HG02571 (cell line): Measurements from ENCODE around the gene CCDC183.
"Not testable (repeated sequence)": the region's sequence is repeated elsewhere in the genome, so short reads cannot be mapped to it uniquely, and the experiment has no call there.

Source experiments
- ATAC-seq: cut with Tn5 transposase; IDR thresholded peaks from one replicate; pipeline ENCODE4 v1.9.1; 2021; ENCODE audit warnings: mild to moderate bottlenecking, moderate library complexity; ENCODE audit not compliant: unreplicated experiment

CCDC183 gene

DNA sequence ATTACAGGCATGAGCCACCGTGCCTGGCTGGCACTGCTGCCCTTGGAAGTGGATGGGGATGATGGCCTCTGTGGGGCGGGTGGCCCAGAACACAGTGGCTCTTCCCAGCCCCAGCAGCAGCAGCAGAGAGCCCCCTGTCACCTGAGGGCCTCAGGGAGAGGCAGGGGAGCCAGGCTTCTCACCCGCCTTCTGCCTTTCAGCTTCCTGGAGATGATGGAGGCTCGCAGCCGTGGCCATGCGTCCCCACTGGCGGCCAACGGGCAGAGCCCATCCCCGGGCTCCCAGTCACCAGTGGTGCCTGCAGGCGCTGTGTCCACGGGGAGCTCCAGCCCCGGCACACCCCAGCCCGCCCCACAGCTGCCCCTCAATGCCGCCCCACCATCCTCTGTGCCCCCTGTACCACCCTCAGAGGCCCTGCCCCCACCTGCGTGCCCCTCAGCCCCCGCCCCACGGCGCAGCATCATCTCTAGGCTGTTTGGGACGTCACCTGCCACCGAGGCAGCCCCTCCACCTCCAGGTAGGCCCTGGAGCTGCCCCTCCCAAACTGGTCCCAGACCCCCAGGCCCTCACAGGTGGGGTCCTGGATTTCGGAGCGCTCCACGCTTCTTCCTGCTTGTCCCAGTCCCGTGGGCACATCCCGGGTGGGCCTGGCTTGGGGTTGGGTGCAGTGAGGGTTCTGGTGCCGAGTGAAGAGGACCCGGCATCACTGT, 41.2 kb downstream of the CCDC183 start:
- ATAC-seq, result no peak

GRCh38 chr9:136837856-136838277, 41.7 kb downstream of the CCDC183 start:
- not testable (repeated sequence) for ATAC-seq

- no peak for ATAC-seq
Measured at GRCh38 chr9:136838314-136839228, 42.4 kb downstream of the CCDC183 start.

- ATAC-seq, result no peak
Measured at GRCh38 chr9:136839229-136840139, 43.3 kb downstream of the CCDC183 start.

GRCh38 chr9:136840140-136840876, 44.2 kb downstream of the CCDC183 start:
- ATAC-seq, result no peak

DNA sequence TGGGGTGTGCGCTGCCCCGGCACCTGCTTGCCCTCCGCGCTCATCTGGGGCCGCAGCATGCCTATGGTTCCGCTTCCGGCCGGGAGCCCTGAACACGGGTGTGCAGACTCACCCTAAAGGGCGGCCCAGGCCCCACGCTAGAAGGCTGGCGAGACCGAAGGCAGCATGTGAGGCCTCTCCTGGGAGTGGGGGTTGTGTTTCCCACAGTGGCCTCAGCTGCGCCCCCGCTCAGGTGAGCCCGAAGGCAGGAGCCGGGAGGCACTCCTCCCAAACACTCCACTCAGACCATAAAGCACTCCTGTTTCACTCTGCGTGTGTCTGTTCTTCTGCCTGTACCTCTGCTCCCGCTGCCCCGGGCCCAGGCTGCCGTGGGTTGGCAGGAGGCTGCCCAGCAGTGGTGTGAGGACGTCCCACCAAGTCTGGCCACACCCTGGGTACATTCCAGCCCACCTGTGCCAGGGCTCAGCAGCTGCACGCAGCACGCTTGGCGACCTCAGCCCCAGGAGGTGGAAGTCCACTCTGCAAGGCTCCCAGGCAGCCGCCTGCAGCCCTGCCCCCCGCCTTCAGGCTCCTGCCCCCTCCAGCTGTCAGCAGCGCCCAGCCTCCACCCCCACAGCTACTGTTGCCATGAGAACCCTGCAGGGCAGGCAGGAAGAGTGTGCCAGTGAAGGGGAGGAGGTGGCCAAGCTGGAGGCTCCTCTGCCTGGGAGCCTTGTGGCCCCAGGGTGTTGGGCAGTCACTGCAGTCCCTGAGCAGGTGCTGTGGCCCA, 44.9 kb downstream of the CCDC183 start:
- no peak for ATAC-seq

- ATAC-seq, result not testable (repeated sequence)
Measured at GRCh38 chr9:136841646-136842379, 45.7 kb downstream of the CCDC183 start.

DNA sequence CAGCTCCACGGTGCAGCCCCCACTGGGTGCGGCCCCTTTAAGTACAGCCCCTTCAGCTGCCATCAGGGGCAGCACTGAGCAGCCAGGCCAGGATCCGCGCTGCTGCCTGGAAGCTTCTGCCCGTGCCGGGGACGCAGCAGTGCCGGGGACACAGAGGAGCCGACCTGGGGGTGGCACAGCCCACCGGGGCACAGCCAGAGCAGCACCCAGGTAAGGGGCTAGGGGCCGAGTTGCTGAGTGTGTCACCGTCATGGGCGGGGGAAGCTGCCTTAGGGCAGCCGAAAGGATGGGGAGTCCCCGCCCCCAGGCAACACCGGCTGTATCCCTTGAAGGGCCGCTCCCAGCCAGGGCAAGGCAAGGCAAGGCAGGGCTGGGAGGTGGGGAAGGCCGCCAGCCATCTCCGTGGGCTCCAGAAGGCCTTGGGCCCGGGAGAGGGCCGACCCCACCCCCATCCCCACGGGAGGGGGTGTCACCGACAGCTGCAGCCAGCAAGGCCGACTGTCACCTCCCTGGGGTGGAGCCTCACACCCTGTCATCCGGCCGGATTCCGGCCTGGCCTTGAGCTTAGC, 46.3 kb downstream of the CCDC183 start, which contains the start of gene AJM1:
Gene AJM1, plus strand, starts transcription at position 99 of the 569 bp plus-strand sequence. CDS start 1,937 bp downstream, outside the sequence.
- ATAC-seq, result peak; percentile 54

DNA sequence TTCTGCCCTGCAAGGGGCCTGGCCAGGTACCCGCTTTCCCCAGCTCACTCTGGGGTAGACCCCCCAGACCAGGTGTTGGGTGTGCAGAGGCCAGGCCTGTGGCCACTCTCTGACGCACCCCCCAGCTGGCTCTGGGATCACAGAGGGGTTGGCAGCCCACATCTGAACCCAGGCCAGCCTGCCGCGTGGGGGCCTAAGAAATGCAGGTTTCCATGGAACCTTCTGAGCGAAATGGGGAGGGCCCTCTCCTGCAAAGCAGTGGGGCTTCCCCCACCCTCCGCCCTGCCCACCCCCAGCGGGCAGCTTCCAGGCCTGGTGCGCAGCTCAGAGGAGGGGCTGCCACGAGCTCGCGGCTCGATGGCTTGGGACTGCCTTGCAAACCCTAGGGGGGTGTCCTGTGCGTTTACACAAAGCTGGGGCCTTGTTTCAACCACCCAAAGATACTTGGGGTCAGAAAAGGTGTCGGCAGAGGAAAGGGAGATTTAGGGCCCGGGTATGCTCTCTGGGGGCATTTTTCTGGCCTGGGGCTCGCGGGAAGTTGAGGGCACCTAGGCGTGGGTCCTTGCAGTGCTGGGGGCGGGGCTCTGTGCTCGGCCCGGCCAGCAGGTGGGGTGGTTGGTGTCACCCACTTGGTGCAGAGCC, 47.1 kb downstream of the CCDC183 start:
- ATAC-seq, result not testable (repeated sequence)

DNA sequence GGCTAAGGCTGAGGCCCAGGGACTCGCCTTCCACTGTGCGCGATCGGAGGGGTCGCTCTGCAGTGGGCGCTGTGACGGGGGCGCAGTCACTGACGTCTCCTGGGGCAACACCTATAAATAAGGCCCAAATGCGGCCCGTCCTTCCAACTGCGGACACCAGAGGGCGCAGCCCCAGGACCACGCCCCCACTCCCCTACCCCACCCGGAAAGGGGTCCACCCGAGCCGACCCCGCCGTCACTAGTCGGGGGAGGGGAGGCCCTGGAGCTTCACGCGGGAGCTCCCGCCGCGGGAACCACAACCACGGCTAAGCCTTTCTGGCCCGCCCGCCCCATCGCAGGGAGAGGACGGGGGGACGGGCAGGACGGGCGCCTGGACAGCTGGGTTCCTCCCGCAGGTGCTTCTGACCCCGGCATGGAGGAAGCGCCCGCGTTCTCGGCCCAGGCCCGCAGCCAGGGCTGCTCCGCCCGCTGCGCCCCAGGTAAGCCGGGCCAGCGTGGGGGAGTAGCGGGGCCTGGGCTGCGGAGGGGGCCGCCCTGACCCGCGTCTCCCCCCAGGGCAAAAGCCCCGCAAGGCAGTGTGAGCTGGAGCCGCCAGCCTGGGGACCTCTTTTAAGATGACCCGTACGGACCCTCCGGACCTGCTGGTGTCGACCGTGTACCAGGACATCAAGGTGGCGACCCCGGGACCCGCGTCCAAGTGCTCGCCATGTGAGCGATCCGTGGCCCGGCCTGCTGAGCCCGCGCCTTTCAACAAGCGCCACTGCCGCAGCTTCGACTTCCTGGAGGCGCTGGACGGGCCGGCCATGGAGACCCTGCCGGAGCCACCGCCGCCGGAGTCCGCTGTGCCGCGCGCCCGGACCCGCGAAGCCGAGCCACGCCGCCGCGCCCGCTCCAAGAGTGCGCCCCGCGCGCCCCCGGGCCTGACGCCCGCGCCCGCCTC, 47.9 kb downstream of the CCDC183 start:
- ATAC-seq, result not testable (repeated sequence)

DNA sequence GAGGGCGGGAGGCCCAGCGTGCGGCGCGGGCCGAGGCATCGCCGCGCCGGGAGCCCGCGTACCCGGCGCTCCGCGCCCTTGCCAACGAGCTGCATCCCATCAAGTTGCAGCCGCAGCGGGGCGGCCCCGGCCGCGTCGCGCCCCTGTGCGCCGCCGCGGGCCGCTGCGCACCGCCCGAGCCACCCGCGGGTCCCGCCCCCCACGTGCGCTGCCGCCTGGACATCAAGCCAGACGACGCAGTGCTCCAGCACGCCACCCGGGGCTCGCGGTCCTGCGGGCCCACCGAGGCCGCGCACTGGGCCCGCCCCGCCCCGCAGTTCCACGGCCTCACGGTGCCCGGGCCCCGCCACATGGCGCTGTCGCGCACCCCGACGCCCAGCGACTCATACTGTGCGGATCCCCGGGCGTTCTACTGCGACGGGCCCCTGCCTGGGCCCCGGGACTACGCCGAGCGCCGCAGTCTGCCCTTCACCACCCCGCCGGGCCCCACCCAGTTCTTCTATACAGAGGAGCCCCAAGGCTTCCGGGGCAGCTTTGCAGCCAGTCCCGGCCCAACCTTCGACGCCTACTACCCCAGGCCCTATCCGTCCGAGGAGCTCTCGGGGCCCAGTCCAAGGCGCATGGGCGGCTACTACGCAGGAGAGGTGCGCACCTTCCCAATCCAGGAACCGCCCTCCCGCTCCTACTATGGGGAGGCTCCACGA, 48.8 kb downstream of the CCDC183 start:
- ATAC-seq, result no peak

GRCh38 chr9:136845465-136846260, 49.5 kb downstream of the CCDC183 start:
- no peak for ATAC-seq

DNA sequence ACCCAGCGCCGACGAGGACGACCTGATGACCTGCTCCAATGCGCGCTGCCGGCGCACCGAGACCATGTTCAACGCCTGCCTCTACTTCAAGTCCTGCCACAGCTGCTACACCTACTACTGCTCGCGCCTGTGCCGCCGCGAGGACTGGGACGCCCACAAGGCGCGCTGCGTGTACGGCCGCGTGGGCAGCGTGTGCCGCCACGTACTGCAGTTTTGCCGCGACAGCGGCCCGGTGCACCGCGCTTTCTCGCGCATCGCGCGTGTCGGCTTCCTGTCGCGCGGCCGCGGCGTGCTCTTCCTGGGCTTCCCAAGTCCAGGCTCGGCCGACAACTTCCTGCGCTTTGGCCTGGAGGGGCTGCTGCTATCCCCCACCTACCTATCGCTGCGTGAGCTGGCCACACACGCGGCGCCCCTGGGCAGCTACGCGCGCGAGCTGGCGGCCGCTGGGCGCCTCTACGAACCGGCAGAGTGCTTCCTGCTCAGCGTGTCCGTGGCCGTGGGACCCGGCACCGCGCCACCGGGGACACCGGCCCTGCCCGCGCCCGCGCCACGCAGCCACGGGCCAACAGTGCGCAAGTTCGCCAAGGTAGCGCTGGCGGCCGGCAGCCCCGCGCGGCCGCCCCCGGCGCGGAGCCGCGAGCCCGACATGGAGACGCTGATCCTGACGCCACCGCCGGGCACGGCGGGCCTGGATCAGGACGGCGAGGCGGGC, 50.4 kb downstream of the CCDC183 start:
- ATAC-seq, result no peak

DNA sequence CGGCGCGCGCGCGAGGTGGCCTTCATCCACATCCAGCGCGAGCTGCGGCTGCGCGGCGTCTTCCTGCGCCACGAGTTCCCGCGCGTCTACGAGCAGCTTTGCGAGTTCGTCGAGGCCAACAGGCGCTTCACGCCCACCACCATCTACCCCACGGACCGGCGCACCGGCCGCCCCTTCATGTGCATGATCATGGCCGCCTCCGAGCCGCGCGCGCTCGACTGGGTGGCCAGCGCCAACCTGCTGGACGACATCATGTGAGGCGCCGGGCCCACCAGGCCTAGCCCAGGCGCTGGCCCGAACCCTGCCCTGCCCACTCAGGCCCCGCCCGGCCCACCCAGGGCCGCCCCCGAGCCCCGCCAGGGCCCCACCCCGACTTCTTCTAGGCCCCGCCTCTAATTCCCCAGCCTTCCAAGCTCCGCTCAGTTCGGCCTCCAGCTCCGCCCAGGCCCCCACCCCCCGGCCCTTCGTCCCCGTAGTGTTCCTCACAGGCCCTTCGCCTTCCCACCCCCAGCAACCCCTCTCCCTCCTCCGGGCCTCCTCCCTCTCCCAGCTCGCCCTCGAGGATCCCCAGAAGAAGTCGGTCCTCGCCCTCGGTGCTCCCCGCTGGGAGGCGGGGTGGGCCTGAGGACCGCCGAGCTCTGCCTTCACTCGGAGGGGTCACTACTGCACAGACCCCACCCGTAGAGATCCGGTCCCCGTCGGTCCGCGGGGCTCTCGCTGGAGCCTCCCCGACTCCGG, 51.1 kb downstream of the CCDC183 start:
- no peak for ATAC-seq
